ENCODE data around the gene TTC23L.

DNA sequence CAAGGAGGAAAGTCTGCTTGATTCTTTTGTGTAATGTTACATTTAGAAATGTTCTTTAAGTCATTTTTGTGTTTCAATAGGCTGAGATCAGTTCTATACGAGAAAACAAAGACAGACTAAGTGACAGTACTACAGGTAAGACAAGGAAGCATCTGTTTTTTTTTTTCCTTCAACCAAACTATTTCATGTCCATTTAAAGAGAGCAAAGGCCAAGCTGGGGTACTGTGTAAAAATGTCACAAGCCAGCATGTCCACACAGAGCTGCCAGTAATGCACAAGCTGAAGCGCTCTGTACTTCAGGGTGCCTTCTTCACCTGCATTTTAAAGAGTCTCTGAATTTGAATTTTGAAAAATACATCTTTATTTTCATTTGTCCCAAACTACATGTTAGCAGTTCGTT lies 20.2 kb upstream of the TTC23L start:
- TF ChIP-seq POLR2A (IDR thresholded peaks at IDR 0.05; ENCODE audit: low read depth, low read length): no peak
- no peak for TF ChIP-seq POLR2AphosphoS5 (IDR thresholded peaks at IDR 0.05; ENCODE audit: low read depth, low read length)
- TF ChIP-seq POU2F2 (IDR thresholded peaks at IDR 0.05; ENCODE audit: low read depth, low read length): no peak
- no peak for TF ChIP-seq TAF1 (IDR thresholded peaks at IDR 0.05; ENCODE audit: low read depth, low read length)
- no peak for TF ChIP-seq SPI1 (IDR thresholded peaks at IDR 0.05; ENCODE audit: low read depth, low read length)
